Sigmoid colon (tissue), 7 donors: Measurements from ENCODE around the gene CPLX1. TPM values are rescaled to one million over a fixed set of nuclear protein-coding genes. Genes with fewer than 3 reads are reported as not detected.
"Not testable (repeated sequence)": the region's sequence is repeated elsewhere in the genome, so short reads cannot be mapped to it uniquely, and the experiment has no call there.

Experiments used
- DNase-seq: peaks from one replicate; pipeline ENCODE4 v3.0.0-alpha.2; 2019
- H3K27ac ChIP-seq, 4 donors: fragments of 200-600 bp; sonication (generic); one replicate each; pipeline ENCODE4 v1.5.1; 2016 to 2019; ENCODE audit warnings: mild to moderate bottlenecking in 1 of 4
- H3K27me3 ChIP-seq, 3 donors: fragments of 200-600 bp; sonication (generic); one replicate each; pipeline ENCODE4 v1.5.1; 2019; ENCODE audit warnings: mild to moderate bottlenecking in 1 of 3
- H3K36me3 ChIP-seq, 4 donors: fragments of 200-600 bp; sonication (generic); one replicate each; pipeline ENCODE4 v1.5.1; 2016 to 2019
- H3K4me1 ChIP-seq, 4 donors: fragments of 200-600 bp; sonication (generic); one replicate each; pipeline ENCODE4 v1.5.1; 2017 to 2019
- H3K4me3 ChIP-seq, 4 donors: fragments of 200-600 bp; sonication (generic); one replicate each; pipeline ENCODE4 v1.5.1; 2017 to 2019; ENCODE audit warnings: mild to moderate bottlenecking in 2 of 4, moderate library complexity in 1 of 4
- H3K9me3 ChIP-seq, 4 donors: fragments of 200-600 bp in 3 of 4; sonication (generic) in 3 of 4; one replicate each; pipeline versions ENCODE4 v1.5.1 to v1.6.1; 2013 to 2019
- CTCF ChIP-seq, 4 experiments: fragments of 450-650 bp in 3 of 4; fragments of 200-600 bp in 1 of 4; IDR thresholded peaks; one replicate each; pipeline ENCODE4 v1.5.1; 2016 to 2019; ENCODE audit warnings: antibody characterized with exemption in 4 of 4, mild to moderate bottlenecking in 3 of 4, moderate library complexity in 2 of 4
- EP300 ChIP-seq, 4 donors: sonication (generic); formaldehyde crosslinking; IDR thresholded peaks; one replicate each; pipeline ENCODE4 v1.6.1; 2017; ENCODE audit warnings: antibody characterized with exemption in 4 of 4
- POLR2A ChIP-seq, 2 donors: fragments of 450-650 bp; IDR thresholded peaks; one replicate each; pipeline ENCODE4 v1.6.1; 2016; ENCODE audit warnings: antibody characterized with exemption in 2 of 2, mild to moderate bottlenecking in 2 of 2, moderate library complexity in 2 of 2
- POLR2AphosphoS5 ChIP-seq, 4 donors: sonication (generic); formaldehyde crosslinking; IDR thresholded peaks; one replicate each; pipeline ENCODE4 v1.6.1; 2017; ENCODE audit warnings: antibody characterized with exemption in 4 of 4
- WGBS, 2 donors: extraction: QIAGEN DNeasy Blood & Tissue Kit; methylation state at CpG; one replicate each; pipeline ENCODE4 v1.1.7; 2013; 5-methylcytosine and 5-hydroxymethylcytosine counted together
- intact Hi-C: fragments of 100-400 bp; cut with DNase I; formaldehyde crosslinking; loops from one replicate; pipeline ENCODE4 v1.15.1; 2023
- polyA plus RNA-seq, 3 donors: library from polyadenylated mRNA; stranded (reverse); fragments of 200-250 nt; gene quantifications; one replicate each; pipeline ENCODE4 v1.2.3, GENCODE V29; 2013
- total RNA-seq, 4 donors: library from RNA; depleted of rRNA; stranded (reverse); fragments of >200 nt; gene quantifications; one replicate each; pipeline ENCODE4 v1.1.0, GENCODE V29; 2016
- donor health status: healthy with polysubstance abuse.
- donor health status: Bipolar disorder and iron deficiency.
- donor health status: healthy.

The CPLX1 gene
- total and polyA plus RNA-seq, 7 donors, result 0.23 to 3.0 (median 0.49) TPM

- Histone ChIP-seq H3K9me3 (no peaks in the 10 kb centered on the region), H3K36me3 (no peaks in the 10 kb centered on the region), H3K27me3 (peaks cover 0 to 9% (median 0%) of the 10 kb centered on the region in 3 donors), H3K4me1 (no peaks in the 10 kb centered on the region), H3K27ac (no peak overlapping the region), H3K4me3 (no peak overlapping the region)
- WGBS, 2 donors, result 85 to 92% methylated on average over 30 of the region's 30 CpGs
- intact Hi-C loops, result no loop called here
- TF ChIP-seq EP300 (IDR thresholded peaks at IDR 0.05) (no peak), POLR2AphosphoS5 (IDR thresholded peaks at IDR 0.05) (no peak), CTCF (IDR thresholded peaks at IDR 0.05) (no peak)
- no peak for DNase-seq
Observed at GRCh38 chr4:808860-809570, 16.9 kb downstream of the CPLX1 start.

GRCh38 chr4:807792-808191 is 18.1 kb downstream of the CPLX1 start:
- no peak overlapping the region for H3K4me3 ChIP-seq
- peaks cover 0 to 15% (median 0%) of the 10 kb centered on the region in 3 donors for H3K27me3 ChIP-seq
- WGBS, 2 donors, result 22 to 68% methylated on average over 5 of the region's 5 CpGs
- H3K9me3 ChIP-seq, result no peaks in the 10 kb centered on the region
- no peaks in the 10 kb centered on the region for H3K4me1 ChIP-seq
- TF ChIP-seq EP300 (IDR thresholded peaks at IDR 0.05), result no peak
- TF ChIP-seq POLR2A (IDR thresholded peaks at IDR 0.05), result no peak
- TF ChIP-seq CTCF (IDR thresholded peaks at IDR 0.05), result no peak
- no peak for TF ChIP-seq POLR2AphosphoS5 (IDR thresholded peaks at IDR 0.05)
- no peak for DNase-seq
- H3K36me3 ChIP-seq, result no peaks in the 10 kb centered on the region
- intact Hi-C loops, result no loop called here
- H3K27ac ChIP-seq, result no peak overlapping the region

- 89 to 93% methylated on average over 4 of the region's 4 CpGs for WGBS, 2 donors
- intact Hi-C loops, DNase-seq: not testable (repeated sequence)
Observed at GRCh38 chr4:806979-807378, 18.9 kb downstream of the CPLX1 start.

GRCh38 chr4:804804-805203 is 21.1 kb downstream of the CPLX1 start:
- H3K36me3 ChIP-seq, result no peaks in the 10 kb centered on the region
- no peaks in the 10 kb centered on the region for H3K4me1 ChIP-seq
- H3K27me3 ChIP-seq, result peaks cover 0 to 15% (median 0%) of the 10 kb centered on the region in 3 donors
- H3K4me3 ChIP-seq, result no peak overlapping the region
- intact Hi-C loops, result no loop called here
- TF ChIP-seq POLR2AphosphoS5 (IDR thresholded peaks at IDR 0.05) (no peak), EP300 (IDR thresholded peaks at IDR 0.05) (no peak), CTCF (IDR thresholded peaks at IDR 0.05) (no peak), POLR2A (IDR thresholded peaks at IDR 0.05) (no peak)
- no peaks in the 10 kb centered on the region for H3K9me3 ChIP-seq
- H3K27ac ChIP-seq, result no peak overlapping the region
- 74 to 86% methylated on average over 44 of the region's 44 CpGs for WGBS, 2 donors
- no peak for DNase-seq

More at GRCh38 chr4:806979-807378, 18.9 kb downstream of the CPLX1 start:
- H3K9me3 ChIP-seq, H3K36me3 ChIP-seq, H3K4me1 ChIP-seq, H3K4me3 ChIP-seq, H3K27ac ChIP-seq: not testable (repeated sequence)
- H3K27me3 ChIP-seq, result peaks cover 0 to 15% (median 0%) of the 10 kb centered on the region in 3 donors

- no peak overlapping the region for H3K4me3 ChIP-seq
- TF ChIP-seq POLR2A (IDR thresholded peaks at IDR 0.05), result no peak
- TF ChIP-seq CTCF (IDR thresholded peaks at IDR 0.05), result no peak
- TF ChIP-seq POLR2AphosphoS5 (IDR thresholded peaks at IDR 0.05), result no peak
- no peak for TF ChIP-seq EP300 (IDR thresholded peaks at IDR 0.05)
- H3K36me3 ChIP-seq, result no peaks in the 10 kb centered on the region
- no peak overlapping the region for H3K27ac ChIP-seq
- DNase-seq, result no peak
- intact Hi-C loops, result no loop called here
- H3K27me3 ChIP-seq, result peaks cover 0 to 15% (median 0%) of the 10 kb centered on the region in 3 donors
- H3K4me1 ChIP-seq, result no peaks in the 10 kb centered on the region
- H3K9me3 ChIP-seq, result no peaks in the 10 kb centered on the region
- 91 to 93% methylated on average over 13 of the region's 13 CpGs for WGBS, 2 donors
Observed at GRCh38 chr4:803884-804283, 22.0 kb downstream of the CPLX1 start.
